ENCODE measurements around the gene FGD3.

FGD3 gene

DNA sequence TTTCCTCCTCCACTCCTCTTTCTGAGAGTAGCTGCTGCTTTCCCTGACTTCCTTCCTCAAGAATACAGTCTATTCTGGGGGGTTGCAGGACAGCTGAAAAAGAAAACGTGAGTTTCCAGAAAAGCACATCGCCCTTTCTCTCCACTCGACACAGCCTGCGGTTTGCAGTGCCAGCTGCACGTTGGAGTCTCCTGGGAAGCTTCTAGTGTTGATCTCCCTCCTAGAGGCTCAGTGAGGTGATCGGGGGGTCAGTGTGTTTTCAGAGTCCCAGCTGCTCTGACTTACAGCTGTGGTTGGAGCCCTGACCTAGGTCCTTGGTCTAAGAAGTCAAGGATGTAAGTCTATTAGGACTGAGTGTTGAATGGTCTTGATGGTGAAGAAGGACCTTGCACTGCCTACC lies 86.2 kb downstream of the FGD3 start:
- TF ChIP-seq, protein P1, sequence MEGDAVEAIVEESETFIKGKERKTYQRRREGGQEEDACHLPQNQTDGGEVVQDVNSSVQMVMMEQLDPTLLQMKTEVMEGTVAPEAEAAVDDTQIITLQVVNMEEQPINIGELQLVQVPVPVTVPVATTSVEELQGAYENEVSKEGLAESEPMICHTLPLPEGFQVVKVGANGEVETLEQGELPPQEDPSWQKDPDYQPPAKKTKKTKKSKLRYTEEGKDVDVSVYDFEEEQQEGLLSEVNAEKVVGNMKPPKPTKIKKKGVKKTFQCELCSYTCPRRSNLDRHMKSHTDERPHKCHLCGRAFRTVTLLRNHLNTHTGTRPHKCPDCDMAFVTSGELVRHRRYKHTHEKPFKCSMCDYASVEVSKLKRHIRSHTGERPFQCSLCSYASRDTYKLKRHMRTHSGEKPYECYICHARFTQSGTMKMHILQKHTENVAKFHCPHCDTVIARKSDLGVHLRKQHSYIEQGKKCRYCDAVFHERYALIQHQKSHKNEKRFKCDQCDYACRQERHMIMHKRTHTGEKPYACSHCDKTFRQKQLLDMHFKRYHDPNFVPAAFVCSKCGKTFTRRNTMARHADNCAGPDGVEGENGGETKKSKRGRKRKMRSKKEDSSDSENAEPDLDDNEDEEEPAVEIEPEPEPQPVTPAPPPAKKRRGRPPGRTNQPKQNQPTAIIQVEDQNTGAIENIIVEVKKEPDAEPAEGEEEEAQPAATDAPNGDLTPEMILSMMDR (IDR thresholded peaks at IDR 0.05; ENCODE audit: borderline replicate concordance, control extremely low read depth, extremely low read depth, insufficient read depth, missing control alignments), result no peak
- in situ Hi-C loops (cut with MboI; ENCODE audit: low sequenced_read_pairs, unreplicated experiment), result no loop called here
- DNase-seq (ENCODE audit: low spot score), result no peak

DNA sequence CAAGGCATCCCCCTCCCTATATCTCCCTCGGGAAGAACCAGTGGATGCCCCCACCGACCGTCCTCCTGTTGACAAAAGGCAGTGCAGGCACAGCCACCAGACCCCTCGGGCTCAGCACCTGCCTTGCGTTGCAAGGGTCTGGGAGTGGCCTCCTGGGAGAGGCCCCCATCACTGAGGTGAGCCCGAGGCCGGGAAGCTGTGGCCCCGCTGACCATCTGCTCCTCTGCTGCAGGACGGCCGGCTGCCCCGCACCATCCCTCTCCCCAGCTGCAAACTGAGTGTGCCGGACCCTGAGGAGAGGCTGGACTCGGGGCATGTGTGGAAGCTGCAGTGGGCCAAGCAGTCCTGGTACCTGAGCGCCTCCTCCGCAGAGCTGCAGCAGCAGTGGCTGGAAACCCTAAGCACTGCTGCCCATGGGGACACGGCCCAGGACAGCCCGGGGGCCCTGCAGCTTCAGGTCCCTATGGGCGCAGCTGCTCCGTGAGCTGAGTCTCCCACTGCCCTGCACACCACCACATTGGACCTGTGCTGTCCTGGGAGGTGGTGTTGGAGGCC lies 87.9 kb downstream of the FGD3 start:
- no peak for DNase-seq (ENCODE audit: low spot score)
- TF ChIP-seq, protein P1 (IDR thresholded peaks at IDR 0.05; ENCODE audit: borderline replicate concordance, control extremely low read depth, extremely low read depth, insufficient read depth, missing control alignments), result no peak
- in situ Hi-C loops (cut with MboI; ENCODE audit: low sequenced_read_pairs, unreplicated experiment), result no loop called here

DNA sequence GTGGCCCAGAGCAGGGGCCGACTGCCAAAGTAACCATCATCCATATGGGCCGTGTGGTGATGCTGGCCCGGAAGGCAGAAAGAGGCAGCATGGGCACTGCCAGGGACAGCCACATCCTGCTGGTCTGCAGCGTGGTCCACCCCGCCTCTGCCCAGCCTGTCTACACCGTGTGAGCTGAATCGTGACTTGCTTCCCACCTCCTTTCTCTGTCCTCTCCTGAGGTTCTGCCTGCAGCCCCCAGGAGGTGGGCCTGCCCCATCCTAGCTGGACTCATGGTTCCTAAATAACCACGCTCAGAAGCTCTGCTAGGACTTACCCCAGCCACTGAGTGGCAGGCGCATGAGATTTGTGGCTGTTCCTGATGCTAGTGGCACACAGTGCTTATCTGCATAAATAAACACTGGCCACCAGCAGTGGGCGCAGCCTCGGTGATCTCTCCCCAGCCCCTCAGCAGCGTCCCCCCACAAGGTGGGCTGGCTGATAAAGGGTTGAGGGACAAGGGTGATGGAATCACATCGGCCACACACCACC lies 88.6 kb downstream of the FGD3 start:
- no peak for DNase-seq (ENCODE audit: low spot score)
- TF ChIP-seq, protein P1 (IDR thresholded peaks at IDR 0.05; ENCODE audit: borderline replicate concordance, control extremely low read depth, extremely low read depth, insufficient read depth, missing control alignments), result no peak
- in situ Hi-C loops (cut with MboI; ENCODE audit: low sequenced_read_pairs, unreplicated experiment), result no loop called here

DNA sequence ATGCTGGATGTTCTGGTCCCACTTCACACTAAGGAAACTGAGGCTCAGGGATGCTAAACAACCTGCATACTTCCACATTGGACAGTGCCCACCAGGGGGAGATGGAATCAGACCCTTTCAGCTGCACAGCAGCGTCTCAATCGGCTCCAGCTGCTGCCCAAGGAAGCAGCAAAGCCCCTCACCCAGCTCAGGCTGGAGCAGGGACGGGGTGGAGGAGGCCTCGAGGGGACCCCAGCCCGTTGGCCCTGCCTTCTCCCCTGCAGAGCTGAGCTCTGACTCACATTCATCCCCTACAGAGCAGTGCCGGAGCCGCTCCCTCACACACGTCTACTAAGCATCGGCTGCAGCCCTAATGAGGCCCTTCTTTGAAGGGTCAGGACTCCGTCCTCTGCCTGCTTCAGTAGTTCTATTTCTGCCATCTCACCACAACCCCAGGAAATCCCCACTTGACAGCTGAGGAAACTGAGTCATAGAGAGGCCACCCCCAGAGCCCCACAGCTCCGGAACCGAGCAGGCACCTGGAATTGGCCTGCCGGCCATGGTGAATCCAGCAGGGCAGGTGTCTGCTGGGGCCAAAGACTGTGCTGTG lies 89.7 kb downstream of the FGD3 start:
- TF ChIP-seq, protein P1 (IDR thresholded peaks at IDR 0.05; ENCODE audit: borderline replicate concordance, control extremely low read depth, extremely low read depth, insufficient read depth, missing control alignments), result no peak
- in situ Hi-C loops (cut with MboI; ENCODE audit: low sequenced_read_pairs, unreplicated experiment), result no loop called here
- peak; percentile 38 for DNase-seq (ENCODE audit: low spot score)

DNA sequence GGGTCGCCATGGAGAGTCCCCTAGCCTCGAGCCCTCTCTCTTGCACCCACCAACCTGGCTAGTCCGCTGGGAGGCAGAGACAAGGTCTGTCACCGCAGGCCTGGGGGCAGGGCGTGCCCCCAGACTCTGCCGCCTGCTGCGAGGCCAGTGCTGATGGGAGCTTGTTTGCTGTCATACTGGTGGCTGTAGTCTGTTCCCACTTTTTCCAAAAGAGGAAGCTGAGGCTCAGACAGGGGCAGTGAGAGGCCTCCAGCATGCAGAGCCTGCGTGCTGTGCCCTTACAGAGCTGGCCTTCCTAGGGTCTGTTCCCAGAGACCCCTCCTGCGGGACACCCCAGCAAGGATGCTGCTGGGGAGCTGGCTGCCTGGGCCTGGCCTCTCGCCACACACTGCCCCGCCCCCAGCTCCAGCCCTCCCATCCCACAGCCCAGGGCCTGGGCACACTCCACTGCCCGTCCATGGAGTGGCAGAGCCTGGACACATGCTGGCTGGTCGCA lies 90.2 kb downstream of the FGD3 start:
- in situ Hi-C loops (cut with MboI; ENCODE audit: low sequenced_read_pairs, unreplicated experiment), result no loop called here
- DNase-seq (ENCODE audit: low spot score), result peak; percentile 41
- TF ChIP-seq, protein P1 (IDR thresholded peaks at IDR 0.05; ENCODE audit: borderline replicate concordance, control extremely low read depth, extremely low read depth, insufficient read depth, missing control alignments), result no peak

DNA sequence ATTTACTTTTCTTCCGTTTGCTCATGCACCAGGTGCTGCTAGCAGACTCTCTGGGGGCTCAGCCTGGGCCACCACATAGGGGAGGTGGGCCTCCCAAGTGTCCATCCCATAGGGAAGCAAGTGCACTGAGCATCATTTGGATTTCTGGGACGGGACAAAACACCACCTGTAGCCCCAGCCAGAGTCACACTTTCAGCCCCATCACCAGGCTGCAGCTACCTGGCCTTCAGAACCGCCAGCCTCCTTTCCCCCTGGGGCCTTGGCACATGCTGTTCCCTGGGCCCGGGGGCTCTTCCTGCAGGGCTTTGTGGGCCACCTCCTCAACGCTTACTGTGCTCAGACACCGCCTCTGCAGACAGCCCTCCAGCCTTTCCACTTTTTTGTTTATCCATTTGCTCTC lies 91.6 kb downstream of the FGD3 start:
- in situ Hi-C loops (cut with MboI; ENCODE audit: low sequenced_read_pairs, unreplicated experiment), result no loop called here
- TF ChIP-seq, protein P1 (IDR thresholded peaks at IDR 0.05; ENCODE audit: borderline replicate concordance, control extremely low read depth, extremely low read depth, insufficient read depth, missing control alignments), result no peak
- DNase-seq (ENCODE audit: low spot score), result no peak

Measured in GM13976 (cell line).